ENCODE results near the gene TKTL1.

GRCh38 chrX:154351183-154352011, 55.8 kb downstream of the TKTL1 start:
- no peak for TF ChIP-seq CTCF (conservative IDR thresholded peaks at IDR 0.05)
- no peak for TF ChIP-seq EZH2 (IDR thresholded peaks at IDR 0.05; ENCODE audit: low read depth)

All from PC-9 (cell line).